Upper lobe of right lung (tissue), 1 donor: ENCODE results near the gene PM20D1. TPM values are rescaled to one million over a fixed set of nuclear protein-coding genes. Genes with fewer than 3 reads are reported as not detected.
"Not testable (repeated sequence)": the region's sequence is repeated elsewhere in the genome, so short reads cannot be mapped to it uniquely, and the experiment has no call there.

ENCODE experiments used
- ATAC-seq: fragments of 200-7000 bp; cut with Tn5 transposase; one replicate; pipeline ENCODE4 v1.9.1; 2020; ENCODE audit warnings: mild to moderate bottlenecking, moderate library complexity
- DNase-seq: peaks from one replicate; pipeline ENCODE4 v3.0.0-alpha.2; 2020
- H3K27ac ChIP-seq: fragments of 200-600 bp; one replicate; pipeline ENCODE4 v1.8.0; 2022
- H3K27me3 ChIP-seq: fragments of 200-600 bp; one replicate; pipeline ENCODE4 v1.8.0; 2022; ENCODE audit warnings: mild to moderate bottlenecking
- H3K36me3 ChIP-seq: fragments of 200-600 bp; one replicate; pipeline ENCODE4 v1.8.0; 2022
- H3K4me1 ChIP-seq: fragments of 200-600 bp; one replicate; pipeline ENCODE4 v1.8.0; 2022
- H3K4me3 ChIP-seq: fragments of 200-600 bp; one replicate; pipeline ENCODE4 v1.8.0; 2022; ENCODE audit warnings: mild to moderate bottlenecking
- H3K9me3 ChIP-seq: fragments of 200-600 bp; one replicate; pipeline ENCODE4 v1.8.0; 2022
- intact Hi-C: fragments of 100-400 bp; cut with DNase I; formaldehyde crosslinking; loops from one replicate; pipeline ENCODE4 v1.11.0; 2022
- total RNA-seq: library from RNA; stranded (reverse); fragmentation: NEBNext Ultra II Directional; extraction: Animal tissue kit (Norgen Biotek cat#: 25700); gene quantifications from one replicate; pipeline ENCODE4 v1.2.1, GENCODE V29; 2021
- TF ChIP-seq, protein P1 (sequence below): fragments of 200-600 bp; IDR thresholded peaks from one replicate; pipeline ENCODE4 v1.8.0; 2022; ENCODE audit warnings: antibody characterized with exemption
- donor health status: DM: no; HTN: yes; CAD: no; lungs with severe emphysema.

PM20D1 gene
- total RNA-seq, 1 donor from 2014 or later = 0.72 TPM

DNA sequence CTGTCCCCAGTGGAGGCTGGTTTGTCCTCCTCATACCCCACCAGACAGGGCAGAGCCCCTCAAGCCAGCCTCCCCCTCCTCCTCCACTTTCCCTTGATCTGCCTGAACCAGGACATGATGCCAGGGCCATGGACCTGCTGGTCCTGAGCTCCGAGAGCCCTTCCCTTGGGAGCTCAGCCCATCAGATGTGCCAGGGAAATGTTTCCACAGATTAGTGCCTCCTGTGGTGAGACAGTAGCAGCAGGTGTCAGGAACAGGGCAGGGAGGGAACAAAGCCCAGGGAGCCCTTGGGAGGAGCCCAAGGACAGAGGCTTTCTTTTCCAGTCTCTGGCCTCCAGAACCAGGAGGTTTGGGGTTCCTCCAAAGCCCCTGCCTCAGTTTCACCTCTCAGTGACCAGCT lies 22.3 kb downstream of the PM20D1 start:
- Histone ChIP-seq H3K27me3 (no peaks in the 10 kb centered on the region), H3K27ac (no peak overlapping the region), H3K9me3 (no peaks in the 10 kb centered on the region), H3K4me3 (no peak overlapping the region), H3K4me1 (no peaks in the 10 kb centered on the region), H3K36me3 (no peaks in the 10 kb centered on the region)
- TF ChIP-seq, protein P1, sequence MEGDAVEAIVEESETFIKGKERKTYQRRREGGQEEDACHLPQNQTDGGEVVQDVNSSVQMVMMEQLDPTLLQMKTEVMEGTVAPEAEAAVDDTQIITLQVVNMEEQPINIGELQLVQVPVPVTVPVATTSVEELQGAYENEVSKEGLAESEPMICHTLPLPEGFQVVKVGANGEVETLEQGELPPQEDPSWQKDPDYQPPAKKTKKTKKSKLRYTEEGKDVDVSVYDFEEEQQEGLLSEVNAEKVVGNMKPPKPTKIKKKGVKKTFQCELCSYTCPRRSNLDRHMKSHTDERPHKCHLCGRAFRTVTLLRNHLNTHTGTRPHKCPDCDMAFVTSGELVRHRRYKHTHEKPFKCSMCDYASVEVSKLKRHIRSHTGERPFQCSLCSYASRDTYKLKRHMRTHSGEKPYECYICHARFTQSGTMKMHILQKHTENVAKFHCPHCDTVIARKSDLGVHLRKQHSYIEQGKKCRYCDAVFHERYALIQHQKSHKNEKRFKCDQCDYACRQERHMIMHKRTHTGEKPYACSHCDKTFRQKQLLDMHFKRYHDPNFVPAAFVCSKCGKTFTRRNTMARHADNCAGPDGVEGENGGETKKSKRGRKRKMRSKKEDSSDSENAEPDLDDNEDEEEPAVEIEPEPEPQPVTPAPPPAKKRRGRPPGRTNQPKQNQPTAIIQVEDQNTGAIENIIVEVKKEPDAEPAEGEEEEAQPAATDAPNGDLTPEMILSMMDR = no peak
- DNase-seq (no peak), ATAC-seq (no peak)
- intact Hi-C loops = no loop called here

DNA sequence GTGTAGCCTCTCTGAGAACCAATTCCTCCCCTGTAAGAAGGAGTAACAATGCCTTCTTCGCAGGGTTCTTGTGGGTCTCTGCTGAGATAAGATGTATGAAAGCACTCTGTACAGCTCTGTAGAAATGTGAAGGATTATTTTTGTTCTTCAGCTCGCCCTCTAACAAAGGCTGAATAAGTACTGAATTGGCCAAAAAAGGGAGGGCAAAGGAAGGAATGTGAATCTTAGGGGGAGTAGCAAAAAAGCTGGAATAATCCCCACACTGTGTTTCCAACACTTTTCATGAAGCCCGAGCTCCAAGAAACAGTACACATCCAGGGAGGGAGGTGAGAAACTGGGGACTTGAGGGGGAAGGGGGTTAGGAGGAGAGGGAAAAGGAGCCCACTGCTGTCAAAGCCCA lies 22.9 kb downstream of the PM20D1 start:
- intact Hi-C loops = no loop called here
- TF ChIP-seq, protein P1 = no peak
- DNase-seq (no peak), ATAC-seq (no peak)
- Histone ChIP-seq H3K4me1 (no peaks in the 10 kb centered on the region), H3K27ac (no peak overlapping the region), H3K4me3 (no peak overlapping the region), H3K9me3 (no peaks in the 10 kb centered on the region), H3K27me3 (no peaks in the 10 kb centered on the region), H3K36me3 (no peaks in the 10 kb centered on the region)

DNA sequence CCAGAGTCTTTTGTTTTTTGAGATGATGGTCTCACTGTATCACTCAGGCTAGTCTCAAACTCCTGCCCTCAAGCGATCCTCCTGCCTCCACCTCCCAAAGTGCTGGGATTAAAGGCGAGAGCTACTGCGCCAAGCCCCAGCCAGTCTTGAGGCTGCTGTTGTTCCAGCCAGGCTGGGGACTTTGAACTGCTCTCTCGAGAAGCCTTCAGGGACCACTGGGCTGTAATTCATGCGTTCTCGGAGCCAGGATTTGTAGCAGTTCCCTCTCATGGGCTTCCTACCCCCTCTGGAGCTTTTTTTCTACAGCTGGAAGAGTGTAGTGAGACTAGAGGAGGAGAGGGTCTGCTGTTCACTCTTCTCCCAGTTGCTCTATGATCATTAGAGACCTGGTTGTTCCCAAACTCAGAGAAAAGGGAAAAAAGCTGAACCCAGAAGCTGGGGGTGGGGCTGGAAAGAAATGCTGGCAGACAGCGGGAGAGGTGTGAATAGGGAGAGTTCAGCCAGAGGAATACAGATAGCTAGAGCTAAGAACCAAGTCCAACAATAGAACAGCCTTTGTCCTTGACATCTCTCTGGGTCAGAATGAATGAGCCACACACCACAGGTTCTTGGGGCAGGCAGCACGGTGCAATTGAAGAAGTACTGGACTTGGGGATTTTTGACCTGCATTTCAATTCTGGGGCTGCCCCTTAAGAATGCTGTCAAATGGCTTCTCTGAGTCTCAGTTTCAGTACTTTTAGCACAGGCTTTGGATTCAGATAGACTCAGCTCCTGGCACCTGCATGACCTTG lies 23.7 kb downstream of the PM20D1 start:
- DNase-seq (no peak), ATAC-seq (no peak)
- no peaks in the 10 kb centered on the region for H3K4me1 ChIP-seq
- no peaks in the 10 kb centered on the region for H3K9me3 ChIP-seq
- H3K4me3 ChIP-seq = no peak overlapping the region
- intact Hi-C loops = no loop called here
- TF ChIP-seq, protein P1 = no peak
- H3K27ac ChIP-seq = no peak overlapping the region
- H3K27me3 ChIP-seq = no peaks in the 10 kb centered on the region
- H3K36me3 ChIP-seq = no peaks in the 10 kb centered on the region

DNA sequence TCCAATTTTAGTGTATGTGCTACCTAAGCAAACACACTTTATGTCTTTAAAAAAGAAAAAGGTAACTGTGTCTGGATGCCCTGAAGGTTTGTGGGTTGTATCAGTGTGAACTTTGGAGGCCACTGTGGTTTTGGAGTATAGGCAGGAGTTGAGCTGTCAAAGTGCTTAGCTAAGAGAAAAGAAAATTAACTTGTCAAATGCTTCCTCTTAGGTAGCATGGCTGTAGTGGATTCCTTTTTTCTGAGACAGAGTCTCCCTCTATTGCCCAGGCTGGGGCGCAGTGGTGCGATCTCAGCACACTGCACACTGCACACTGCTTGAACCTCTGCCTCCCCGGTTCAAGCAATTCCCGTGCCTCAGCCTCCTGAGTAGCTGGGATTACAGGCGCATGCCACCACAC lies 25.8 kb downstream of the PM20D1 start:
- TF ChIP-seq, protein P1 = no peak
- no peaks in the 10 kb centered on the region for H3K9me3 ChIP-seq
- ATAC-seq = no peak
- no peak overlapping the region for H3K4me3 ChIP-seq
- H3K4me1 ChIP-seq = no peaks in the 10 kb centered on the region
- H3K36me3 ChIP-seq = no peaks in the 10 kb centered on the region
- intact Hi-C loops = no loop called here
- no peaks in the 10 kb centered on the region for H3K27me3 ChIP-seq
- no peak overlapping the region for H3K27ac ChIP-seq
- no peak for DNase-seq

DNA sequence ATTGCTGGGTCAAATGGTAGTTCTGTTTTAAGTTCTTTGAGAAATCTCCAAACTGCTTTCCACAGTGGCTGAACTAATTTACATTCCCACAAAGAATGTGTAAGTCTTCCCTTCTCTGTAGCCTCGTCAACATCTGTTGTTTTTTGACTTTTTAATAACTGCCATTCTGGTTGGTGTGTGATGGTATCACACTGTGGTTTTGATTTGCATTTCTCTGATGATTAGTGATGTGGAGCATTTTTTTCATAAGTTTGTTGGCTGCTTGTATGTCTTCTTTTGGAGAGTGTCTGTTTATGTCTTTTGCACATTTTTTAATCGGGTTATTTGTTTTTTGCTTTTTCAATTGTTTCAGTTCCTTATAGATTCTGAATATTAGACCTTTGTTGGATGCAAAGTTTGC lies 26.7 kb downstream of the PM20D1 start:
- ATAC-seq, H3K27ac ChIP-seq, H3K9me3 ChIP-seq, intact Hi-C loops, H3K4me1 ChIP-seq, H3K4me3 ChIP-seq, DNase-seq, H3K36me3 ChIP-seq, H3K27me3 ChIP-seq: not testable (repeated sequence)

DNA sequence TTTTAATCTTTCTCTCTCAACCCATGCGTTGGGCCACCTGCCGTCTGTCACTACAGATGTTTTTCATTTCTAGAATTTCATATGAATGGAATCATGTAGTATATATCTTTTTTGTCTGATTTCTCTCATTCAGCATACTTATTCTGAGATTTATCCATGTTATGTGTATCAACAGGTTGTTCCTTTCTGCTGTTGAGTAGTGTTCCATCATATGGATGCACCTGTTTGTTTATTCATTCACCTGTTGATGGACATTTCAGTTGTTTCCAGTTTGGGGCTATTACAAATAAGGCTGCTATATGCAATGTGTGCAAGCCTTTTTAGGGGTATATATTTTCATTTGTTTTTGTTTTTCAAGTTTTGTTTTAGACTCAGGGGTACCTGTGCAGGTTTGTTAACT lies 27.5 kb downstream of the PM20D1 start:
- Histone ChIP-seq H3K27ac (no peak overlapping the region), H3K27me3 (no peaks in the 10 kb centered on the region), H3K9me3 (no peaks in the 10 kb centered on the region), H3K36me3 (no peaks in the 10 kb centered on the region), H3K4me3 (no peak overlapping the region), H3K4me1 (no peaks in the 10 kb centered on the region)
- DNase-seq (no peak), ATAC-seq (no peak)
- intact Hi-C loops = no loop called here
- TF ChIP-seq, protein P1 = no peak
